ENCODE measurements around the gene ZFP90.

ZFP90 gene

GRCh38 chr16:68517606-68518166, 21.4 kb upstream of the ZFP90 start:
- Histone ChIP-seq H3K9me3 (ENCODE audit: insufficient read depth, low read length) (no peaks in the 10 kb centered on the region), H3K27me3 (ENCODE audit: insufficient read depth, insufficient read length) (peaks cover 8% of the 10 kb centered on the region), H3K4me3 (ENCODE audit: insufficient read length, low read depth) (no peak overlapping the region), H3K4me1 (ENCODE audit: insufficient read depth, insufficient read length) (peaks cover 3% of the 10 kb centered on the region), H3K36me3 (ENCODE audit: insufficient read depth, insufficient read length, low read length) (no peaks in the 10 kb centered on the region), H3K9ac (ENCODE audit: insufficient read length, low read depth) (no peak overlapping the region)
- TF ChIP-seq SUZ12 (IDR thresholded peaks at IDR 0.05; ENCODE audit: extremely low read depth, insufficient read depth, insufficient read length), result no peak
- no peak for TF ChIP-seq ZNF274 (IDR thresholded peaks at IDR 0.05; ENCODE audit: low read depth, low read length)
- TF ChIP-seq YY1 (IDR thresholded peaks at IDR 0.05; ENCODE audit: insufficient read depth, insufficient read length), result no peak
- no peak for DNase-seq (ENCODE audit: low read depth, low spot score)

DNA sequence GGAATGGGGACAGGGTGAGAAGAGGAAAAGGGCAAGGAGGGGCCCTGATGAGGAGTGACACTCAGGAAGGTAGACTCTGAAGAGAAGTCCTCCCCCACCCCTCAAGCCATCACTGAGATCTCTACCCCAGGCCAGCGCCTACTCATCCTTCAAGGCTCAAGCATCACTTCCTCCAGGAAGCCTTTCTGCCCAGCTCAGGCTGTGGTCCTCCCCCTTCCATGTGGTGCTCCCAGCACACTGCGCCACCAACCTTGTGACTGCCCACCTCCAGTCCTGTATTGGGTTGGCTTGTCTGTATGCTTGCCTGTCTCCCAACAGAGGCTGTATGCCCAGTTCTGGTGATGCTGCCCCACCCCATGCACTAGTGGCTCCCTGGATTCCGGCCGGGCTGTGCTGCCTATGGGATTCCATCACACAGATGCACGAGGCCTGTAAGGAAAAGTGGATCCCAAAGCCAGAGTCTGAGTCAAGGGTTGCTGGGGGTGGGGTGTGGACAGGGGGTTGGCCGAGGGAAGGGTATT, 19.8 kb upstream of the ZFP90 start:
- no peak overlapping the region for H3K9ac ChIP-seq (ENCODE audit: insufficient read length, low read depth)
- H3K4me3 ChIP-seq (ENCODE audit: insufficient read length, low read depth), result no peak overlapping the region
- peaks cover 5% of the 10 kb centered on the region; the same call in 1 of the 2 replicates for H3K9me3 ChIP-seq (ENCODE audit: insufficient read depth, low read length)
- H3K27me3 ChIP-seq (ENCODE audit: insufficient read depth, insufficient read length), result peaks cover 8% of the 10 kb centered on the region
- no peaks in the 10 kb centered on the region for H3K36me3 ChIP-seq (ENCODE audit: insufficient read depth, insufficient read length, low read length)
- H3K4me1 ChIP-seq (ENCODE audit: insufficient read depth, insufficient read length), result peaks cover 3% of the 10 kb centered on the region
- TF ChIP-seq SUZ12 (IDR thresholded peaks at IDR 0.05; ENCODE audit: extremely low read depth, insufficient read depth, insufficient read length) (no peak), ZNF274 (IDR thresholded peaks at IDR 0.05; ENCODE audit: low read depth, low read length) (no peak), YY1 (IDR thresholded peaks at IDR 0.05; ENCODE audit: insufficient read depth, insufficient read length) (no peak)
- no peak for DNase-seq (ENCODE audit: low read depth, low spot score)

DNA sequence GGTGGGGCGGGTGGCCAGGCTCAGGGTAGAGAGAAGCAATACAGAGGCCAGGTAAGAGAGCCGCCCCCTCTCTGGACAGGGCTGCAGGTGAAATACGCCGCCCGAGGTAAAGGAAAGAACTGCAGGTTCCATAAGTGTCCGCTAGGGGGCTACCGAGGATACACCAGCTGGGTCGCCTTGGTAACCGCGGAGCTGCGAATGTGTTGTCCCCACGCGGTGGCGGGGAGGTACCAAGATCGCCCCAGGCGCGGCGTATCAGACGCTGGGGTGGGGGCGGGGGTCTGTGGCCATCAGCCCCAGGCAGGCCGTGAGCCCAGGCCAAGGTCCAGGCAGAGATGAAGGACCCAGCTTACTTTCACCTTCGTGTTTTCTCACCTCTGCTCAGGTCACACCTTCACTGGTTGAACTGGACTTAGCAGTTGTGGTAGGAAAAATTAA, 18.4 kb upstream of the ZFP90 start:
- TF ChIP-seq ZNF274 (IDR thresholded peaks at IDR 0.05; ENCODE audit: low read depth, low read length), result no peak
- TF ChIP-seq SUZ12 (IDR thresholded peaks at IDR 0.05; ENCODE audit: extremely low read depth, insufficient read depth, insufficient read length), result no peak
- no peak for TF ChIP-seq YY1 (IDR thresholded peaks at IDR 0.05; ENCODE audit: insufficient read depth, insufficient read length)
- no peak overlapping the region for H3K4me3 ChIP-seq (ENCODE audit: insufficient read length, low read depth)
- H3K4me1 ChIP-seq (ENCODE audit: insufficient read depth, insufficient read length), result peaks cover 3% of the 10 kb centered on the region
- H3K9ac ChIP-seq (ENCODE audit: insufficient read length, low read depth), result no peak overlapping the region
- peak; percentile 77 for DNase-seq (ENCODE audit: low read depth, low spot score)
- H3K36me3 ChIP-seq (ENCODE audit: insufficient read depth, insufficient read length, low read length), result no peaks in the 10 kb centered on the region
- H3K27me3 ChIP-seq (ENCODE audit: insufficient read depth, insufficient read length), result peaks cover 8% of the 10 kb centered on the region
- H3K9me3 ChIP-seq (ENCODE audit: insufficient read depth, low read length), result peaks cover 5% of the 10 kb centered on the region; the same call in 1 of the 2 replicates

DNA sequence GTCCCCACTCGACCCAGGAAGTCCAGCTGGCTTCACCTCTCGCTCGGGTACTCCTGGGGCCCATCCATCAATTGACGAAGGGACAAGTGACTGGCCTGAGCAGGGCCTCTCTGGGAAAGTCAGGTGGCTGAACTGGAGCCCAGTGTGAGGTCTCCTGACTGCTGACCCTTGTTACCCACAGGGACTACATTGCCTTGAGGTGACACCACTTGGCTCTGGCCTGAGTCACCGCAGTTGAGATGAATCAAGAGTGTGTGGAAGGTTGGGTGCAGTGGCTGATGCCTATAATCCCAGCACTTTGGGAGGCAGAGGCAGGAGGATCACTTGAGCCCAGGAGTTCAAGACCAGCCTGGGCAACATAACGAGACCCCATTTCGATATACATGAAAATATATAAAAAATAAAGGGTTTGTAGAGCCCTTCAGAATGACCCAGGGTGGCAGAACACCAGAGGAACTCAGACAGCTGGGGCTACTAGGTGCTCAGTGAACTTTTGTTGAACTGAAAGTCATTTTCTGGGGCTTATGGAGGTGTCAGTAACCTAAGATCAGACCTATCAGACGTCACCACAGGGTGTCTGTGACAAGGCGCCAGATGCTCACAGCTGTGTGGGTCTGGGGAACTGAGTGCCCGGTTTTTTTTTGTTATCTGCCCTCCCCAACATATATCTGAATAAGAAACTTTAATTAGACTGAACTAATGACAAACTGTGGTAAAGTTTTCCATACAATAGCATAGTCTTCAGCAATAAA, 14.8 kb upstream of the ZFP90 start:
- no peak for TF ChIP-seq YY1 (IDR thresholded peaks at IDR 0.05; ENCODE audit: insufficient read depth, insufficient read length)
- TF ChIP-seq SUZ12 (IDR thresholded peaks at IDR 0.05; ENCODE audit: extremely low read depth, insufficient read depth, insufficient read length), result no peak
- no peak for TF ChIP-seq ZNF274 (IDR thresholded peaks at IDR 0.05; ENCODE audit: low read depth, low read length)
- DNase-seq (ENCODE audit: low read depth, low spot score), result no peak
- no peak overlapping the region for H3K4me3 ChIP-seq (ENCODE audit: insufficient read length, low read depth)
- peaks cover 7% of the 10 kb centered on the region for H3K4me1 ChIP-seq (ENCODE audit: insufficient read depth, insufficient read length)
- peaks cover 13% of the 10 kb centered on the region for H3K27me3 ChIP-seq (ENCODE audit: insufficient read depth, insufficient read length)
- H3K9me3 ChIP-seq (ENCODE audit: insufficient read depth, low read length), result peaks cover 21% of the 10 kb centered on the region; the same call in 1 of the 2 replicates
- H3K9ac ChIP-seq (ENCODE audit: insufficient read length, low read depth), result no peak overlapping the region
- H3K36me3 ChIP-seq (ENCODE audit: insufficient read depth, insufficient read length, low read length), result no peaks in the 10 kb centered on the region

DNA sequence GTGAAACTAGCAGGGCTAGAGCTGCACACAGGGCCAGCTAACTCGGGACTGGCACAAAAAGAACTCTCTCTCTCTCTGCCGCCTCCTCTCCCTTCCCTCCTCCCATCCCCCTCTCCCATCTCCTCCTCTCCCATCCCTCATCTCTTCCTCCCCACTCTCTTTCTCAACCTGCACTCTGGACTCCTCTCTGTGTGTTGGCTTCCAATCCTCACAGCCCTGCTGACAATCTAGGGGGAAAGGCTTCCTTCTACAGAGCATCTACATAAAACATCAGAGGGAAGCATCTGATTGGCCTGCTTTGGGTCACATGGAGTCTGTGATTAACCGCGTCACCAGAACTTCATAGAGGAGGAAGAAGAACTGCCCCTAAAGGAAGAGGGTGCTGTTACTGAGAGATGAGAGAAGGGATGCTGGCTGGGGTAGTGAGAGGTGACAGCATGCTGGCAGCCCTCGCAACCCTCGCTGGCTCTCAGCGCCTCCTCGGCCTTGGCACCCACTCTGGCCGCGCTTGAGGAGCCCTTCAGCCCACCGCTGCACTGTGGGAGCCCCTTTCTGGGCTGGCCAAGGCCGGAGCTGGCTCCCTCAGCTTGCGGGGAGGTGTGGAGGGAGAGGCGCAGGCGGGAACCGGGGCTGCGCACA, 12.8 kb upstream of the ZFP90 start:
- no peak for TF ChIP-seq ZNF274 (IDR thresholded peaks at IDR 0.05; ENCODE audit: low read depth, low read length)
- no peak for TF ChIP-seq SUZ12 (IDR thresholded peaks at IDR 0.05; ENCODE audit: extremely low read depth, insufficient read depth, insufficient read length)
- TF ChIP-seq YY1 (IDR thresholded peaks at IDR 0.05; ENCODE audit: insufficient read depth, insufficient read length), result no peak
- Histone ChIP-seq H3K27me3 (ENCODE audit: insufficient read depth, insufficient read length) (peaks cover 24% of the 10 kb centered on the region), H3K9ac (ENCODE audit: insufficient read length, low read depth) (no peak overlapping the region), H3K4me1 (ENCODE audit: insufficient read depth, insufficient read length) (peaks cover 9% of the 10 kb centered on the region), H3K9me3 (ENCODE audit: insufficient read depth, low read length) (peaks cover 21% of the 10 kb centered on the region; the same call in 1 of the 2 replicates), H3K36me3 (ENCODE audit: insufficient read depth, insufficient read length, low read length) (no peaks in the 10 kb centered on the region), H3K4me3 (ENCODE audit: insufficient read length, low read depth) (no peak overlapping the region)
- DNase-seq (ENCODE audit: low read depth, low spot score), result no peak

DNA sequence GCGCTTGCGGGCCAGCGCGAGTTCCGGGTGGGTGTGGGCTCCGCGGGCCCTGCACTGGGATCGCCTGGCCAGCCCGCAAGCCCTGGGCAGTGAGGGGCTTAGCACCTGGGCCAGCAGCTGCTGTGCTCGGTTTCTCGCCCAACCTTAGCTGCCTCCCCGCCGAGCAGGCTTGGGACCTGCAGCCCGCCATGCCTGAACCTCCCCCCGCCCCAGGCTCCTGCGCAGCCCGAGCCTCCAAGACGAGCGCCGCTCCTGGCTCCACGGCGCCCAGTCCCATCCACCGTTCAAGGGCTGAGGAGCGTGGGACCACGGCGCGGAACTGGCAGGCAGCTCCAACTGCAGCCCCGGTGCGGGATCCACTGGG, 12.3 kb upstream of the ZFP90 start:
- Histone ChIP-seq H3K4me1 (ENCODE audit: insufficient read depth, insufficient read length) (peaks cover 10% of the 10 kb centered on the region), H3K4me3 (ENCODE audit: insufficient read length, low read depth) (no peak overlapping the region), H3K27me3 (ENCODE audit: insufficient read depth, insufficient read length) (peaks cover 21% of the 10 kb centered on the region), H3K36me3 (ENCODE audit: insufficient read depth, insufficient read length, low read length) (no peaks in the 10 kb centered on the region), H3K9ac (ENCODE audit: insufficient read length, low read depth) (no peak overlapping the region), H3K9me3 (ENCODE audit: insufficient read depth, low read length) (peaks cover 21% of the 10 kb centered on the region; the same call in 1 of the 2 replicates)
- no peak for TF ChIP-seq YY1 (IDR thresholded peaks at IDR 0.05; ENCODE audit: insufficient read depth, insufficient read length)
- TF ChIP-seq ZNF274 (IDR thresholded peaks at IDR 0.05; ENCODE audit: low read depth, low read length), result no peak
- TF ChIP-seq SUZ12 (IDR thresholded peaks at IDR 0.05; ENCODE audit: extremely low read depth, insufficient read depth, insufficient read length), result no peak
- DNase-seq (ENCODE audit: low read depth, low spot score), result no peak

GRCh38 chr16:68528233-68528632, 10.9 kb upstream of the ZFP90 start:
- Histone ChIP-seq H3K36me3 (ENCODE audit: insufficient read depth, insufficient read length, low read length) (no peaks in the 10 kb centered on the region), H3K4me1 (ENCODE audit: insufficient read depth, insufficient read length) (peaks cover 10% of the 10 kb centered on the region), H3K9ac (ENCODE audit: insufficient read length, low read depth) (no peak overlapping the region), H3K9me3 (ENCODE audit: insufficient read depth, low read length) (peaks cover 21% of the 10 kb centered on the region; the same call in 1 of the 2 replicates), H3K27me3 (ENCODE audit: insufficient read depth, insufficient read length) (peaks cover 21% of the 10 kb centered on the region), H3K4me3 (ENCODE audit: insufficient read length, low read depth) (no peak overlapping the region)
- no peak for DNase-seq (ENCODE audit: low read depth, low spot score)
- no peak for TF ChIP-seq YY1 (IDR thresholded peaks at IDR 0.05; ENCODE audit: insufficient read depth, insufficient read length)
- no peak for TF ChIP-seq ZNF274 (IDR thresholded peaks at IDR 0.05; ENCODE audit: low read depth, low read length)
- no peak for TF ChIP-seq SUZ12 (IDR thresholded peaks at IDR 0.05; ENCODE audit: extremely low read depth, insufficient read depth, insufficient read length)

Measured in NT2/D1 (cell line).